Activated CD4-positive, alpha-beta memory T cell treated with anti-CD3 and anti-CD28 coated beads for 36 hours (primary cell): ENCODE results near the gene TIRAP. TPM values are rescaled to one million over a fixed set of nuclear protein-coding genes. Genes with fewer than 3 reads are reported as not detected.
A peak's percentile ranks its signal among the peaks of the same experiment; 100 is the strongest.

Experiments used
- CTCF ChIA-PET: fragments of 350-600 bp; sonication (Branson Sonifier 250); formaldehyde crosslinking; loops from one replicate; lab custom pipeline; 2021; ENCODE audit warnings: antibody characterized with exemption, inconsistent platforms; lab: Charles Lee
- POLR2A ChIA-PET: fragments of 350-600 bp; sonication (Branson Sonifier 250); formaldehyde crosslinking; loops from one replicate; lab custom pipeline; 2021; ENCODE audit warnings: antibody characterized with exemption; lab: Charles Lee
- DNase-seq: peaks from one replicate; pipeline ENCODE4 v3.0.0-alpha.2; 2020
- H3K27ac Mint-ChIP-seq: one replicate; pipeline ENCODE4 v1.8.0; 2021; ENCODE audit warnings: mixed read lengths
- H3K27me3 Mint-ChIP-seq: one replicate; pipeline ENCODE4 v1.8.0; 2021; ENCODE audit warnings: mixed read lengths
- H3K36me3 Mint-ChIP-seq: one replicate; pipeline ENCODE4 v1.8.0; 2021; ENCODE audit warnings: mixed read lengths
- H3K4me1 Mint-ChIP-seq: one replicate; pipeline ENCODE4 v1.8.0; 2021; ENCODE audit warnings: low read depth, mixed read lengths
- H3K4me3 Mint-ChIP-seq: one replicate; pipeline ENCODE4 v1.8.0; 2021; ENCODE audit warnings: mild to moderate bottlenecking, mixed read lengths
- H3K9me3 Mint-ChIP-seq: one replicate; pipeline ENCODE4 v1.8.0; 2021; ENCODE audit warnings: mixed read lengths
- intact Hi-C: fragments of 100-400 bp; cut with micrococcal nuclease; formaldehyde crosslinking; loops from one replicate; pipeline ENCODE4 v1.15.1; 2023
- total RNA-seq, 2 experiments: library from RNA; stranded (reverse); gene quantifications; one replicate each; pipeline ENCODE4 v1.2.3, GENCODE V29; 2021

Gene TIRAP
- total RNA-seq, 2 experiments from 2014 or later, result 7.3 to 8.8 TPM

- Mint-ChIP-seq H3K27me3 (no peaks in the 10 kb centered on the region), H3K9me3 (no peaks in the 10 kb centered on the region), H3K4me3 (no peak overlapping the region), H3K4me1 (peaks cover 18% of the 10 kb centered on the region), H3K27ac (no peak overlapping the region), H3K36me3 (peaks cover 21% of the 10 kb centered on the region)
- DNase-seq, result no peak
- ChIA-PET CTCF (no interaction called here), POLR2A (no interaction called here)
- intact Hi-C loops, result no loop called here
These were observed 53.8 kb downstream of the TIRAP start for GRCh38 chr11:126336671-126337101.

- peaks cover 20% of the 10 kb centered on the region for H3K4me1 Mint-ChIP-seq
- CTCF ChIA-PET, result interaction anchor here (1.0 kb wide), 1 partner anchor 144 kb away, joined by 3 read pairs; no protein-coding TSS in a partner anchor
- H3K4me3 Mint-ChIP-seq, result no peak overlapping the region
- no peaks in the 10 kb centered on the region for H3K27me3 Mint-ChIP-seq
- intact Hi-C loops, result no loop called here
- no peaks in the 10 kb centered on the region for H3K9me3 Mint-ChIP-seq
- no peak for DNase-seq
- POLR2A ChIA-PET, result no interaction called here
- no peak overlapping the region for H3K27ac Mint-ChIP-seq
- peaks cover 24% of the 10 kb centered on the region for H3K36me3 Mint-ChIP-seq
These were observed 54.2 kb downstream of the TIRAP start for GRCh38 chr11:126337126-126337473.

DNA sequence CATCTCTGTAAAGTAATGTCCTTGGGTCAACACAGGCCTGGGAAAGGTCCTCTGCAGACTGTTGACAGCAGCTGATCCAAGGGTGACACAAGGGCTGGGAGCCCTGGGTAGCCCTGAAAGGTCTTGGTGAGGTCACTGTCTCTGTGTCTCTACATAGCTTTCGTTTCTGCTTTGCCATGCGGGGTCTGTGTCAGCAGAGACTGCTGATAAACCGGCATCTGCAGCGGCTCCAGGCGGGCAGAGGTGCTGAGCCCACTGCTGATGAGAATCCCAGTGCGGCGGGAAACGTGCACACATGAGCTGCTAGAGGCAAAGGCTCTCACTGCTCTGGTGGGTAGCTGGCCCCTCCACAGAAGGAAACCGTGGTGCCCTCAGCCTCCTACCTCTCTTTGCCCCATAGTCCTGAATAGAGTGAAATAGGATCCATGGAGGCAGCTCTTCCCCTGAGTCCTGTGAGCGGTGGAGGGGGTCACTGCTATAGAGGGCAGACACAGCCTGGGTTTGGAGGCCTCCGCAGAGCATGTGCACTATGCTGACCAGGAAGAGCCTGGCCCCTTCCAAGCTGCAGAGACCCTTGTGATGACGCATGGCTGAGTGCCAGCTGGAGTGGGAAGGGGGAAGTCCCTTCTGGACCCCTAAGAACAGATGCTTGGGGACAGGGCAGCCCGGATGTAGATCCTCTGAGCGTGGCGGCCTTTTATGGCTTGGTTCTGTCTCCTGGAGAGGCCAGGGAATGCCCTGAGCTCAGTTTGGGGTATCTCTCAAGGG lies 54.8 kb downstream of the TIRAP start:
- Mint-ChIP-seq H3K9me3 (no peaks in the 10 kb centered on the region), H3K27ac (no peak overlapping the region), H3K36me3 (peaks cover 25% of the 10 kb centered on the region), H3K27me3 (no peaks in the 10 kb centered on the region), H3K4me1 (peaks cover 19% of the 10 kb centered on the region), H3K4me3 (no peak overlapping the region)
- no peak for DNase-seq
- CTCF ChIA-PET, result interaction anchor here (1.0 kb wide), 1 partner anchor 143 kb away, joined by 3 read pairs; no protein-coding TSS in a partner anchor
- intact Hi-C loops, result no loop called here
- POLR2A ChIA-PET, result no interaction called here

- CTCF ChIA-PET, result no interaction called here
- intact Hi-C loops, result no loop called here
- peaks cover 18% of the 10 kb centered on the region for H3K4me1 Mint-ChIP-seq
- H3K27me3 Mint-ChIP-seq, result no peaks in the 10 kb centered on the region
- H3K9me3 Mint-ChIP-seq, result no peaks in the 10 kb centered on the region
- DNase-seq, result no peak
- POLR2A ChIA-PET, result no interaction called here
- H3K36me3 Mint-ChIP-seq, result peaks cover 26% of the 10 kb centered on the region
- H3K4me3 Mint-ChIP-seq, result no peak overlapping the region
- H3K27ac Mint-ChIP-seq, result no peak overlapping the region
These were observed 55.6 kb downstream of the TIRAP start for GRCh38 chr11:126338346-126339055.

DNA sequence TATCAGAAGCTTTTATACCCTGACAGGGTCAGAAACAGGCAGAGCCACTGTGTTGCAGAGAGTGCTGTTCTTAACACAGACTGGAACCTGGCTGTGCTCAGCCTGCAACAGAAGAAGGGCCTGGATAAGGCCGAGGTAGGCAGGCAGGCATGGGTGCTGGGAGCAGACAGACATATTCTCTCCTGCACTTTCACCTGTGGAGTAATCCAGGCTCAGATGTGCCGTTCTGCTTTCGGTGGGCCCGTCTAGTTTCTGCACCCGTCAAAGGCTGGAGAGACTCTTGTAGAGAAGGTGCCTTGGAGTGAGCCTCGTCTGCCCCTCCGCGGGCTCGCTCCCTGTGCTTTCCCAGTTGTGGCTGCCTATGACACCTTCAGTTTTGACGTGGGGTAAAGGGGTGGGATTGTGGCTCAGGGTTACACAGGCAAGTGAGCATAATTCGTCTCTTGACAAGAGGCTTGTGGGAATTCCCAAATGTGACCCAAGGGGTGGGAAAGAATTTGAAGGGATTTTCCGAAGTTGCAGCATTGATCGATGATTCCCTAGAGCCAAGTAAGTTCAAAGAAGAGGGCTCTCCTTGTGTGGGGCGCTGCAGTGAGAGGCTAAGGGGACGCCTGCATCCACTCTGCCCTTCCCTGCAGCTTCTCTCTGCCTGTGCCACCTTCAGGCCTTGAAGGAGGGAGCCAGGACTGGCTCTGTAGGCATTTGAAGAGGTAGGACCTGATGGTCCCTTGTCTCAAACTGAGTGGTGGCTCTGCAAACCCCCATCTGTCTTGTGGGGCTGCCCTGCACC lies 56.4 kb downstream of the TIRAP start:
- intact Hi-C loops, result no loop called here
- no peak for DNase-seq
- Mint-ChIP-seq H3K4me1 (peaks cover 18% of the 10 kb centered on the region), H3K4me3 (no peak overlapping the region), H3K9me3 (no peaks in the 10 kb centered on the region), H3K36me3 (peaks cover 31% of the 10 kb centered on the region), H3K27me3 (no peaks in the 10 kb centered on the region), H3K27ac (no peak overlapping the region)
- CTCF ChIA-PET, result no interaction called here
- POLR2A ChIA-PET, result no interaction called here

DNA sequence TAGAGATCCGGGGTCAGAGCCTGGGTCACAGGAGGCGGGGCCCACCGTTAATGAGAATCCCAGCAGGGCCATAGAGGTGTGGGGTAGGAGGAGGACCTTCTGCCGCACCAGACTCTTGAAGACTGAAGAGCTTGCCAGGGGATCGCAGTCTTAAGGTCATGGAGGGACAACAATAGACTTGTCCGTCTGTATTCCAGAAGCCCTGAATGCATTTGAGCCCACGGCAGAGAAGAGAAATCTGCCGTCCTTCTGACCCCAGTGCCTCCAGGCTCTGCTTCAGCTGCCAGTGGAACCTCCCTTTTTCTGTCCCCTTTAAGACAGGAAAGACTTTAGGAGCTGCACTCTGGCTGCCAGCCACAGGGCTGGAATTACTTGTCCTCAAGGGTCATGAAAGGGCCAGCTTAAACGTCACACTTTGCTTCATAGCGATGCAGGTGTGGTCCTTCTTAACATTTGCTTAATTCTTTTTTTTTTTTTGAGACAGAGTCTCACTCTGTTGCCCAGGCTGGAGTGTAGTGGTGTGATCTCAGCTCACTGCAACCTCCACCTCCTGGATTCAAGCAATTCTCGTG lies 57.1 kb downstream of the TIRAP start:
- peaks cover 18% of the 10 kb centered on the region for H3K4me1 Mint-ChIP-seq
- intact Hi-C loops, result no loop called here
- no peak for DNase-seq
- CTCF ChIA-PET, result no interaction called here
- H3K27ac Mint-ChIP-seq, result no peak overlapping the region
- H3K36me3 Mint-ChIP-seq, result peaks cover 34% of the 10 kb centered on the region
- no peak overlapping the region for H3K4me3 Mint-ChIP-seq
- H3K27me3 Mint-ChIP-seq, result no peaks in the 10 kb centered on the region
- H3K9me3 Mint-ChIP-seq, result no peaks in the 10 kb centered on the region
- POLR2A ChIA-PET, result no interaction called here

DNA sequence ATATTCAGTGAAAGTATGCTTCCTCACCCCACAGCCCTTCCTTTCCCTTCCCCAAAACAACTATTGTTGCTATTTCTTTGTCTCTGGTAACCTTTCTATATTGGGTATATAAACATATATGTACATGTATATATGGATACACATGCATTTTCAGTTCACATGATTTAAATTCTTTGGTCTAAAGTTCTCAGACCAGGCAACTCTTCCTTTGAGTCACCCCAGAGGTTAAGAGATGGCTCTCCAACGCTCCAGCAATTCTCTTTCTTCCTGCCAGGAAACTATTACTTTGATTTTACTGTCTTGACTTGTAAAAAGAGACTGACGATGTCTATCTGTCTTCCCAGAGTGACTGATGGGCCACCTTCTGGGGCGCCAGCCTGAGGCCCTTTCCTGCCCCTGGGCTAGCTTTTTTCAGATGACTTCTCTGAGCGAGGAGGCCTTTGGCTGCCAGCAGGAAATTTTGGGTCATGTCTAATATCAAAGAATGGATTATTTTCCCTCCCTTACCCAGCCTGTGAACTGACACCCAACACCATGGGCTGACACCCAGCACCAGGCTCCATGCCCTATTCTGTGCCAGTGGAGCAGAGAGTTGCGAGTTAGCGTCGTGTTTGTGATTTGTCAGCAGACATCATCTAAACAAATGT lies 58.2 kb downstream of the TIRAP start:
- POLR2A ChIA-PET, result no interaction called here
- CTCF ChIA-PET, result interaction anchor here (1.8 kb wide), 1 partner anchor 140 kb away, joined by 5 read pairs; no protein-coding TSS in a partner anchor
- Mint-ChIP-seq H3K27ac (peak overlapping the region; percentile 14), H3K4me1 (peaks cover 21% of the 10 kb centered on the region), H3K4me3 (no peak overlapping the region), H3K36me3 (peaks cover 30% of the 10 kb centered on the region), H3K27me3 (no peaks in the 10 kb centered on the region), H3K9me3 (no peaks in the 10 kb centered on the region)
- no peak for DNase-seq
- intact Hi-C loops, result no loop called here

GRCh38 chr11:126341760-126342161 lies 58.9 kb downstream of the TIRAP start:
- no peak overlapping the region for H3K4me3 Mint-ChIP-seq
- no peaks in the 10 kb centered on the region for H3K9me3 Mint-ChIP-seq
- POLR2A ChIA-PET, result no interaction called here
- peaks cover 22% of the 10 kb centered on the region for H3K4me1 Mint-ChIP-seq
- no peak overlapping the region for H3K27ac Mint-ChIP-seq
- CTCF ChIA-PET, result interaction anchor here (1.8 kb wide), 1 partner anchor 139 kb away, joined by 5 read pairs; no protein-coding TSS in a partner anchor
- DNase-seq, result no peak
- H3K27me3 Mint-ChIP-seq, result no peaks in the 10 kb centered on the region
- H3K36me3 Mint-ChIP-seq, result peaks cover 28% of the 10 kb centered on the region
- intact Hi-C loops, result no loop called here

- Mint-ChIP-seq H3K4me3 (no peak overlapping the region), H3K4me1 (peaks cover 22% of the 10 kb centered on the region), H3K36me3 (peaks cover 29% of the 10 kb centered on the region), H3K9me3 (no peaks in the 10 kb centered on the region), H3K27ac (no peak overlapping the region), H3K27me3 (no peaks in the 10 kb centered on the region)
- CTCF ChIA-PET, result interaction anchor here (1.8 kb wide), 1 partner anchor 138 kb away, joined by 5 read pairs; no protein-coding TSS in a partner anchor
- POLR2A ChIA-PET, result no interaction called here
- DNase-seq, result no peak
- intact Hi-C loops, result no loop called here
These were observed 60.2 kb downstream of the TIRAP start for GRCh38 chr11:126343051-126343450.
